DOHH2 (cell line): ENCODE data around the gene GPHN.

Experiments used
- EZH2phosphoT487 ChIP-seq: fragments of 200-600 bp; sonication (generic); IDR thresholded peaks from 2 replicates; pipeline ENCODE4 v1.6.1; 2017; ENCODE audit warnings: borderline replicate concordance, mild to moderate bottlenecking, antibody characterized with exemption, low read length, moderate library complexity, mixed read lengths
- TF ChIP-seq, protein P1 (sequence below): fragments of 200-600 bp; sonication (generic); IDR thresholded peaks from one replicate; pipeline ENCODE4 v1.5.1; 2014; ENCODE audit warnings: antibody characterized with exemption, mild to moderate bottlenecking, low read depth, low read length; ENCODE audit not compliant: poor library complexity, severe bottlenecking

DNA sequence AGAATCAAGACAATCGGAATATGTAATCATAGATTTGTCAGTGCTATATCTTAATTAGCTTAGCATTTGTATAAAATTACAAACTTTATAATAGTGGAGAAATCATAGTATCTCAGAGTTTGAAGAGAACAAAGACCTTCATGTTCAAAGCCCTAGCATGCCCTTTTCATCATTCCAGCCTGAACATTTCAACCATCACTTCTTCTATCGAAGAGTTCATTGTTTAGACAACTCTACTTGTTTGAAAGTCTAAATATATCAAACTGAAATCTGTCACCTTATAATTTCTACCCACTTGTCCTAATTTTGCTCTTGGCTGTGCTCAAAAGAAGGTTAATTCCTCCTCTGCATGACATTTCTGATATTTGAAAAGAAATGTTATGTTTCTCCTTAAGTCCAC lies 325.9 kb downstream of the GPHN start:
- TF ChIP-seq, protein P1, sequence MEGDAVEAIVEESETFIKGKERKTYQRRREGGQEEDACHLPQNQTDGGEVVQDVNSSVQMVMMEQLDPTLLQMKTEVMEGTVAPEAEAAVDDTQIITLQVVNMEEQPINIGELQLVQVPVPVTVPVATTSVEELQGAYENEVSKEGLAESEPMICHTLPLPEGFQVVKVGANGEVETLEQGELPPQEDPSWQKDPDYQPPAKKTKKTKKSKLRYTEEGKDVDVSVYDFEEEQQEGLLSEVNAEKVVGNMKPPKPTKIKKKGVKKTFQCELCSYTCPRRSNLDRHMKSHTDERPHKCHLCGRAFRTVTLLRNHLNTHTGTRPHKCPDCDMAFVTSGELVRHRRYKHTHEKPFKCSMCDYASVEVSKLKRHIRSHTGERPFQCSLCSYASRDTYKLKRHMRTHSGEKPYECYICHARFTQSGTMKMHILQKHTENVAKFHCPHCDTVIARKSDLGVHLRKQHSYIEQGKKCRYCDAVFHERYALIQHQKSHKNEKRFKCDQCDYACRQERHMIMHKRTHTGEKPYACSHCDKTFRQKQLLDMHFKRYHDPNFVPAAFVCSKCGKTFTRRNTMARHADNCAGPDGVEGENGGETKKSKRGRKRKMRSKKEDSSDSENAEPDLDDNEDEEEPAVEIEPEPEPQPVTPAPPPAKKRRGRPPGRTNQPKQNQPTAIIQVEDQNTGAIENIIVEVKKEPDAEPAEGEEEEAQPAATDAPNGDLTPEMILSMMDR = no peak
- no peak for TF ChIP-seq EZH2phosphoT487
